Endothelial cell of coronary artery (primary cell): ENCODE results near the gene RASGRP1. TPM values are rescaled to one million over a fixed set of nuclear protein-coding genes. Genes with fewer than 3 reads are reported as not detected.

ENCODE experiments used
- total RNA-seq: library from RNA; depleted of rRNA; stranded (reverse); fragments of >200 nt; gene quantifications from 2 replicates; pipeline ENCODE4 v1.2.3, GENCODE V29; 2014

Gene RASGRP1
- under 0.01 and 0.85 TPM in 2 replicates for total RNA-seq

DNA sequence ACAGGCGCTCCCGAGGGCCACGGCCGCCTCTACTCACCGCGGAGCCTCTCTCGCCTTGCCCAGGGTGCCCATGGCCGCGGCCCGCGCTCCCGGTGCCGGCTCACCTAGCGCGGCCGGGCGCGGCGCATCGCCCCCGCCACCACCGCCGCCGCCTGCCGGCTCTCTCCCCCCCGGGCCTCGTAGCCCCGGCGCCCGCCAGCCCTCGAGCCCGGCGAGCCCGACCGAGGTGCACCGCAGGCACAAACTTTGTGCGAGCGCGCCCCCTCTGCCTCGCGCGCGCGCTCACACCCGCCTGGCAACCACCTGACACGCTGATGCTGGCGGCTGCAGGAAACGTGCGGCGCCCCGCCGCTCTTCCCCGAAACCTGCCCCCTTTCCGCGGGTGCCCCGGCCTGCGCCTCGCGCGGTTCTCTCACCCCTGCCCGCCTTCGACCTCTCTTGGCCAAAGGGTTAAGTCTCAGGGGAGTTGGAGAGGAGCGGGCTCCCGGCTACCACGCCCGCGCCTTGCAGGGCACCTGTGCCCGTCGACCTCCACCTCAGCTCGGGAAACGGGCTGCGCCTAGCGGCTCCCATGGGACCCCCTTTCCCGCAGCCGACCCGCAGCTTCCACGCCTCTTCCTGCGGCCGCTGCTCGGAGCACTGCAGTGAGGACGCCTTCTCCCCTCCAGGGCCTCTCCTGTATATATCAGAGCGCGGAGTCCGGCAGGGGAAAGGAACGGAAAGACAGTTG lies at the start of gene RASGRP1:
TSS of gene RASGRP1 (minus strand) at position 258 of the 730 bp plus-strand sequence. CDS start at position 72, 186 bp downstream.

DNA sequence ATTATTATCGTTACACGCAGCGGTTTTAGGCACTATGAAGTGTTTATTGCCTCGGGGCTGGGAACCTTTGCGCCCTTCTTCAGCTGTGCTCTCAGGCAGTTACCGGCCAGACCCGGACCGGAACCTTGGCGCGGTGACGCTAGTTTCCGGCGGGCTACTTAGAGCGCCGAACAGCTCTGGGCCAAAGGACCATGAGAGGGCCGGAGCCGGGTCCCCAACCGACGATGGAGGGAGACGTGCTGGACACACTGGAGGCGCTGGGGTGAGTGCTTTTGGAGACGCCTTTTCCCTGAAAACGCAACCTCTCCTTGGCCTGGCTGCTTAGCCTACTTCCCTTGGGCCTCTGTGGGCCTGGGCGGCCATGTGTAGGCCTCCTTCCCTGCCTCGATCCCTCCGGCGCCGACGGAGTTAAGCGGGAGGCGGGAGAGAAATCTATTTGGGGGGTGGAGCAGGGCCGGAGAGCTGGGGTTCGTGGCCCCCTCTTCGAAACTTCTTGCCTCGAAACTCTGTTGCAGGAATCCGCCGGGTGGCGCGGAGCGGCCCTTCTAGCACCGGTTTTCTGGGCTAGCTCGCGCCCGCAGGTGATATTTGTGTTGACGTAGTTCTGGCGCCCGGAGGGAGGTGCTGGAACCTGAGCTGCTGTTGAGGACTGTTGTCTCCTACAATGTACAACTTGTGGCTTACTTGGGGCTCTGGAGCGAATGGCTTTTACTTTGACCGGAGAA lies 110.5 kb downstream of the RASGRP1 start, which contains the start of gene FAM98B:
TSS of gene FAM98B (plus strand) at position 157 of the 725 bp plus-strand sequence. CDS start at position 192, 35 bp downstream.

Other genes with a start within 250 kb of the RASGRP1 start
- 6.8 and 10.7 TPM in 2 replicates for gene FAM98B, start 110.7 kb downstream of the RASGRP1 start, total RNA-seq